Measurements from ENCODE around the gene IL20RA.
"Not testable (repeated sequence)": the region's sequence is repeated elsewhere in the genome, so short reads cannot be mapped to it uniquely, and the experiment has no call there.

The IL20RA gene

GRCh38 chr6:136980070-136980469 is 64.7 kb downstream of the IL20RA start:
- no peak overlapping the region for H3K27ac Mint-ChIP-seq
- H3K4me3 Mint-ChIP-seq, result no peak overlapping the region
- no peaks in the 10 kb centered on the region for H3K9me3 Mint-ChIP-seq
- H3K36me3 Mint-ChIP-seq, result no peaks in the 10 kb centered on the region
- no peaks in the 10 kb centered on the region for H3K4me1 Mint-ChIP-seq
- DNase-seq (ENCODE audit: low spot score in 2 of 2) (no peak), ATAC-seq (no peak)

- Mint-ChIP-seq H3K27ac (no peak overlapping the region), H3K4me1 (no peaks in the 10 kb centered on the region), H3K4me3 (no peak overlapping the region), H3K36me3 (no peaks in the 10 kb centered on the region), H3K9me3 (no peaks in the 10 kb centered on the region)
- no peak for DNase-seq (ENCODE audit: low spot score in 2 of 2)
- ATAC-seq, result no peak
Observed at GRCh38 chr6:136979206-136979605, 65.6 kb downstream of the IL20RA start.

DNA sequence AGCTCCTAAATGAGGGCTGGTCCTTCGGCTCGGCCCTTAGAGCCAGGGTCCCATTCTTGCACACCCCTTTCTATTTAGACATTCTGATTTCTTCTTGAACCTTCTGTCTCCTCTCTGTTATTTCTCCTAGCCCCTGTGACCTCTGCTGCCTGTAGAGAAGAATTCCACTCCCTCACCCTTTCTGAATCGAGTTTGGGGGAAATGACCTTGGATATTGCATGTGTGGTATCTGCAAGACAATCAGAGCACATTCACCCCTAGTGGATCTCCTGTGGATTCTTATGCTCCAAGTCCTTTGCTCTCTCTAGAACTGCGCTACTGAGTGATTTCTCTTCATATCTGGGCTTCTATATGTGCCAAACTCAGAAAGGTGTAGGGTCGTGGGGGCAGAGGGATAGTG is 67.7 kb downstream of the IL20RA start:
- Mint-ChIP-seq H3K36me3 (no peaks in the 10 kb centered on the region), H3K27ac (no peak overlapping the region), H3K4me3 (no peak overlapping the region), H3K4me1 (no peaks in the 10 kb centered on the region), H3K9me3 (no peaks in the 10 kb centered on the region)
- ATAC-seq (no peak), DNase-seq (ENCODE audit: low spot score in 2 of 2) (no peak)

DNA sequence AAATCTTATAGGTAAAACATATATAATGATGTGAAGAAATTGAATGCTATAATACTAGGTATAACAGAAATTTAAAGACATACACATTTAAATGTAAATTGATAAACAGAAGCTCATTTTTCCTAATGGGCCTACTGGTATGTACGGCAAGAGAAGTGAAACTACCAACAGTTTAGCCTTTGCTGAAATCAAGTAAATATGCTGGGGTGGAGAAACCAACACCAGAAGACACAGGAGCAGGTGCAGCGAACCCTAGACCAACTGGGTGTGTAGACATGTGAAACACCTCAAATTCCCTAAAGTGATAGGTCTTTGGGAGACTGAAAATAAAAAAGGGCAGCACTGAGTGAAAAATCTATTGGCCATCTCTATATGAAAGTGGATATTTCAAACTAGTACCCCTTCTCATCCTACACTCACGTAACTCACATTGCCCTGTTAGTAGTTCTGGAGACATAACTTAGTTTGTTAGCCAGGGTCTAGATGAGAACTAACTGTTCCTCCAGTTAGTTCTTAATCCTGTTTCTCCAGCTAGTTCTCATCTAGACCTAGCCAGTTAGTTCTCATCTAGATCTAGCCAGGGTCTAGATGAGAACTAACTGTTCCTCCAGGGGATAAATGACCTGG is 69.6 kb downstream of the IL20RA start:
- DNase-seq (ENCODE audit: low spot score in 2 of 2) (no peak), ATAC-seq (no peak)
- Mint-ChIP-seq H3K36me3 (no peaks in the 10 kb centered on the region), H3K27ac (no peak overlapping the region), H3K4me3 (no peak overlapping the region), H3K4me1 (no peaks in the 10 kb centered on the region), H3K9me3 (no peaks in the 10 kb centered on the region)

GRCh38 chr6:136973781-136974180 is 71.0 kb downstream of the IL20RA start:
- not testable (repeated sequence) for H3K4me1 Mint-ChIP-seq; H3K9me3 Mint-ChIP-seq; ATAC-seq; H3K36me3 Mint-ChIP-seq; H3K27ac Mint-ChIP-seq; H3K4me3 Mint-ChIP-seq; DNase-seq (ENCODE audit: low spot score in 2 of 2)

GRCh38 chr6:136971609-136972008 is 73.2 kb downstream of the IL20RA start:
- no peak for ATAC-seq
- Mint-ChIP-seq H3K4me3 (no peak overlapping the region), H3K27ac (no peak overlapping the region), H3K36me3 (no peaks in the 10 kb centered on the region), H3K9me3 (no peaks in the 10 kb centered on the region), H3K4me1 (no peaks in the 10 kb centered on the region)
- no peak for DNase-seq (ENCODE audit: low spot score in 2 of 2)

DNA sequence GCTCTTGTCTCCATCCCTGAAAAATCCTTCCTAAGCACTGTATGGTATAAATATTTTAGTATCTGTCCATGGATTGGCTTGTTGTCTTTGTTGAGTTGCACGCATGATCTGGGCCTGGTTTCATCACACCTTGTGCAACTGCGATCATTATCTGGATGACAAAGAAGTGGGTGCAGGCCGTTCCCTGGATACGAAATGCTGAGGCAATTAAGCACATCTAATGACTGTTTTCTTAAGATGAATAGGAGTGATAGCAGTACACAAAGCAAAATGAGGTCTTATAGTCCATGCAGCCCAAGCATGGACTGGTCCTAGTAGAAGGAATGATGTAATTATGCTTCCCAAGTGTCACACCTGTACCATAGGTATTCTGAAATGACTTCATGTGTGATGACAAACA is 74.8 kb downstream of the IL20RA start:
- H3K4me3 Mint-ChIP-seq, result no peak overlapping the region
- DNase-seq (ENCODE audit: low spot score in 2 of 2), result no peak
- H3K36me3 Mint-ChIP-seq, result no peaks in the 10 kb centered on the region
- H3K27ac Mint-ChIP-seq, result no peak overlapping the region
- H3K9me3 Mint-ChIP-seq, result no peaks in the 10 kb centered on the region
- H3K4me1 Mint-ChIP-seq, result no peaks in the 10 kb centered on the region
- ATAC-seq, result no peak

GRCh38 chr6:136969433-136969832 is 75.3 kb downstream of the IL20RA start:
- Mint-ChIP-seq H3K36me3 (no peaks in the 10 kb centered on the region), H3K4me1 (no peaks in the 10 kb centered on the region), H3K4me3 (no peak overlapping the region), H3K9me3 (no peaks in the 10 kb centered on the region), H3K27ac (no peak overlapping the region)
- DNase-seq (ENCODE audit: low spot score in 2 of 2) (no peak), ATAC-seq (no peak)

GRCh38 chr6:136968837-136969236 is 75.9 kb downstream of the IL20RA start:
- Mint-ChIP-seq H3K36me3 (no peaks in the 10 kb centered on the region), H3K9me3 (no peaks in the 10 kb centered on the region), H3K4me1 (no peaks in the 10 kb centered on the region), H3K4me3 (no peak overlapping the region), H3K27ac (no peak overlapping the region)
- DNase-seq (ENCODE audit: low spot score in 2 of 2), result no peak
- no peak for ATAC-seq

DNA sequence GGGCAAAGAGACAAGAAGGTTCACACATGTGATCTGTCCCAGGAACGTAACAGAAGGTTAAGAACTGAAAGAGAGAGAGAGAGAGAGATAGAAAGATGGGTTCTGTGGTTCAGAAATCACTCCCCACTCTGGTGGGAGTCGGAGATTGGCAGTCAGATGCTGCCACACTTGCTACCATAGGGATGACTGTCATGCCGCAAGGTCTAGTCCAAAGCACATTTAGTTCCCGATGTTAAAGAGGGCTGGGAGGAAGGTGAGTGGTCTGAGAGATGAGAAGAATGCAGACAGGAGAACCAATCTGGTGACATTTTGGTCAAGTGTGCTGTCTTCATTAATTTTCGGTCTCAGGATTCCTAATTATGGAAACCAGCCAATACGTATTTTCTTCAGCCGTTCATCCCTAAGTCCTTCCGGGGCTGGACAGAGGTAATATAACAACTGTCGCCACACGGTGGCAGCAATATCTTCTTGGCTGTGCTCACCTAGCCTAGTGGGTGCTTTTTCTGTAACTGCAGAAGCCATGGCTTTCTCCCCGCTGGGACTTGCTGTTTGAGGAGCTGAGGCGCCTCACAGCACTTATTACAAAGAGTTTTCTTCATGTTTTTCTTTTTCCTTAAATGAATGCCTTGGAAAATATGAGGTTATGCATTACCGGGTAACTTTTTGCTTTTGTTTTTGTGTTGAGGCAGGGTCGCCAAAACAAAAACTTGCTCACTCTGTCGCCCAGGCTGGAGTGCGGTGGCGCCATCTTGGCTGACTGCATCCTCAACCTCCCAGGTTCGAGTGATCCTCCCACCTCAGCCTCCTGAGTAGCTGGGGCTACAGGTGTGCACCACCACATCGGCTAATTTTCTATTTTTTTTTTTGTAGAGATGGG is 76.7 kb downstream of the IL20RA start:
- Mint-ChIP-seq H3K4me3 (no peak overlapping the region), H3K4me1 (no peaks in the 10 kb centered on the region), H3K27ac (no peak overlapping the region), H3K9me3 (no peaks in the 10 kb centered on the region), H3K36me3 (no peaks in the 10 kb centered on the region)
- DNase-seq (ENCODE audit: low spot score in 2 of 2) (peak; percentile 44 to 72), ATAC-seq (peak; percentile 90)

- H3K9me3 Mint-ChIP-seq, result no peaks in the 10 kb centered on the region
- no peak overlapping the region for H3K27ac Mint-ChIP-seq
- H3K36me3 Mint-ChIP-seq, result no peaks in the 10 kb centered on the region
- no peak for ATAC-seq
- H3K4me3 Mint-ChIP-seq, result no peak overlapping the region
- H3K4me1 Mint-ChIP-seq, result no peaks in the 10 kb centered on the region
- no peak for DNase-seq (ENCODE audit: low spot score in 2 of 2)
Observed at GRCh38 chr6:136964398-136964797, 80.4 kb downstream of the IL20RA start.

GRCh38 chr6:136963259-136963658 is 81.5 kb downstream of the IL20RA start:
- no peak for ATAC-seq
- no peak overlapping the region for H3K27ac Mint-ChIP-seq
- no peaks in the 10 kb centered on the region for H3K4me1 Mint-ChIP-seq
- H3K4me3 Mint-ChIP-seq, result no peak overlapping the region
- H3K9me3 Mint-ChIP-seq, result no peaks in the 10 kb centered on the region
- H3K36me3 Mint-ChIP-seq, result no peaks in the 10 kb centered on the region
- DNase-seq (ENCODE audit: low spot score in 2 of 2), result no peak

- H3K9me3 Mint-ChIP-seq, result no peaks in the 10 kb centered on the region
- no peak overlapping the region for H3K4me3 Mint-ChIP-seq
- H3K27ac Mint-ChIP-seq, result no peak overlapping the region
- no peak for ATAC-seq
- no peaks in the 10 kb centered on the region for H3K4me1 Mint-ChIP-seq
- DNase-seq (ENCODE audit: low spot score in 2 of 2), result no peak
- no peaks in the 10 kb centered on the region for H3K36me3 Mint-ChIP-seq
Observed at GRCh38 chr6:136962661-136963060, 82.1 kb downstream of the IL20RA start.

- ATAC-seq, result no peak
- no peak overlapping the region for H3K4me3 Mint-ChIP-seq
- DNase-seq (ENCODE audit: low spot score in 2 of 2), result no peak
- H3K36me3 Mint-ChIP-seq, result no peaks in the 10 kb centered on the region
- no peaks in the 10 kb centered on the region for H3K4me1 Mint-ChIP-seq
- no peak overlapping the region for H3K27ac Mint-ChIP-seq
- no peaks in the 10 kb centered on the region for H3K9me3 Mint-ChIP-seq
Observed at GRCh38 chr6:136961848-136962247, 82.9 kb downstream of the IL20RA start.

DNA sequence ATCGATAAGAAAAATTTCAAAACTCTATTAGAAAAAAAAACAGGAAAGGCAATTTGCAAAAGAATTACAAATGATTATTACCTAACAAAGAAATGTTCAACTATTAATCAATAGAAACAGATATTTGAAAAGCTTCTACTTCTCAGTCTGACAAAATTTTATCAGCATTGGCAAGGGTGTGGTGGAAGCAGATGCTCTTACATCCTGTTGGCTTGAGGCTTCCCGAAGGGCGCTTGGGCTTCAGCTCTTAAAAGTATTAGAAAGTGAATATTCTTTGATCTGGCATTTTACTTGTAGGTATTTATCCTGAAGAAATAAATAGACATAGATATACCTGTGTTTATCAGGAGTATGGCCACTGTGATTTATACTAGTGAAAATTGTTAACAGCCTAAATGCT is 84.0 kb downstream of the IL20RA start:
- Mint-ChIP-seq H3K27ac (no peak overlapping the region), H3K36me3 (no peaks in the 10 kb centered on the region), H3K9me3 (no peaks in the 10 kb centered on the region)

DNA sequence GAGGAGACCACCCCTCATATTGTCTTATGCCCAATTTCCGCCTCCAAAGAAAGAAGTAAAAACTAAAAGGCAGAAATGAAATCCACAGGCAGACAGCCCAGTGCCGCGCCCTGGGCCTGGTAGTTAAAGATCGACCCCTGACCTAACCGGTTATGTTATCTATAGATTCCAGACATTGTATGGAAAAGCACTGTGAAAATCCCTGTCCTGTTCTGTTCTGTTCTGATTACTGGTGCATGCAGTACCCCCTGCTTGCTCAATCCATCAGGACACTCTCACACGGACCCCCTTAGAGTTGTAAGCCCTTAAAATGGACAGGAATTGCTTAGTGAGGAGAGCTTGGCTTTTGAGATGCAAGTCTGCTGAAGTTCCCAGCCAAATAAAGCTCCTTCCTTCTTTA is 84.8 kb downstream of the IL20RA start:
- not testable (repeated sequence) for H3K4me1 Mint-ChIP-seq; ATAC-seq; DNase-seq (ENCODE audit: low spot score in 2 of 2); H3K27ac Mint-ChIP-seq; H3K36me3 Mint-ChIP-seq; H3K9me3 Mint-ChIP-seq; H3K4me3 Mint-ChIP-seq

More for the DNA sequence above, 84.0 kb downstream of the IL20RA start:
- DNase-seq (ENCODE audit: low spot score in 2 of 2), result no peak
- ATAC-seq, result no peak
- H3K4me1 Mint-ChIP-seq, result no peaks in the 10 kb centered on the region
- H3K4me3 Mint-ChIP-seq, result no peak overlapping the region

Measured in stimulated activated effector memory CD8-positive, alpha-beta T cell treated with anti-CD3 and anti-CD28 coated beads, Interleukin-12 subunit alpha, Interleukin-12 subunit beta, amount 100 ng/mL, for 72 hours (primary cell).